GM06990 (cell line): Measurements from ENCODE around the gene CDA.
A peak's percentile ranks its signal among the peaks of the same experiment; 100 is the strongest.

Experiments
- DNase-seq: peaks from one replicate; pipeline ENCODE4 v3.0.0-alpha.2; 2011; ENCODE audit not compliant: insufficient read length; ENCODE audit errors: extremely low read depth
- H3K27me3 ChIP-seq: replicated peaks from 2 replicates; pipeline ENCODE4 v1.6.0; 2011; ENCODE audit warnings: low read length; ENCODE audit not compliant: control insufficient read depth, insufficient read depth
- H3K36me3 ChIP-seq: 2 replicates; pipeline ENCODE4 v1.5.1; 2011; ENCODE audit warnings: low read length; ENCODE audit not compliant: control insufficient read depth, insufficient read depth
- H3K4me3 ChIP-seq: replicated peaks from 2 replicates; pipeline ENCODE4 v1.5.1; 2011; ENCODE audit warnings: low read depth, mild to moderate bottlenecking, control low read depth, low read length
- TF ChIP-seq, protein P1 (sequence below): IDR thresholded peaks from 2 replicates; pipeline ENCODE4 v1.5.1; 2011; ENCODE audit warnings: low read length, control low read depth, mild to moderate bottlenecking, inconsistent platforms; ENCODE audit not compliant: insufficient read depth, poor library complexity, severe bottlenecking

The CDA gene

GRCh38 chr1:20612221-20612746 is 23.4 kb downstream of the CDA start:
- DNase-seq = no peak
- Histone ChIP-seq H3K36me3 (no peaks in the 10 kb centered on the region), H3K27me3 (no peaks in the 10 kb centered on the region), H3K4me3 (no peak overlapping the region)
- TF ChIP-seq, protein P1, sequence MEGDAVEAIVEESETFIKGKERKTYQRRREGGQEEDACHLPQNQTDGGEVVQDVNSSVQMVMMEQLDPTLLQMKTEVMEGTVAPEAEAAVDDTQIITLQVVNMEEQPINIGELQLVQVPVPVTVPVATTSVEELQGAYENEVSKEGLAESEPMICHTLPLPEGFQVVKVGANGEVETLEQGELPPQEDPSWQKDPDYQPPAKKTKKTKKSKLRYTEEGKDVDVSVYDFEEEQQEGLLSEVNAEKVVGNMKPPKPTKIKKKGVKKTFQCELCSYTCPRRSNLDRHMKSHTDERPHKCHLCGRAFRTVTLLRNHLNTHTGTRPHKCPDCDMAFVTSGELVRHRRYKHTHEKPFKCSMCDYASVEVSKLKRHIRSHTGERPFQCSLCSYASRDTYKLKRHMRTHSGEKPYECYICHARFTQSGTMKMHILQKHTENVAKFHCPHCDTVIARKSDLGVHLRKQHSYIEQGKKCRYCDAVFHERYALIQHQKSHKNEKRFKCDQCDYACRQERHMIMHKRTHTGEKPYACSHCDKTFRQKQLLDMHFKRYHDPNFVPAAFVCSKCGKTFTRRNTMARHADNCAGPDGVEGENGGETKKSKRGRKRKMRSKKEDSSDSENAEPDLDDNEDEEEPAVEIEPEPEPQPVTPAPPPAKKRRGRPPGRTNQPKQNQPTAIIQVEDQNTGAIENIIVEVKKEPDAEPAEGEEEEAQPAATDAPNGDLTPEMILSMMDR = no peak

GRCh38 chr1:20614131-20614579 is 25.3 kb downstream of the CDA start:
- DNase-seq = no peak
- TF ChIP-seq, protein P1 = no peak
- Histone ChIP-seq H3K27me3 (no peaks in the 10 kb centered on the region), H3K36me3 (no peaks in the 10 kb centered on the region), H3K4me3 (no peak overlapping the region)

GRCh38 chr1:20615946-20616846 is 27.3 kb downstream of the CDA start:
- no peak overlapping the region for H3K4me3 ChIP-seq
- no peaks in the 10 kb centered on the region for H3K36me3 ChIP-seq
- TF ChIP-seq, protein P1 = no peak
- DNase-seq = peak; percentile 20
- H3K27me3 ChIP-seq = no peaks in the 10 kb centered on the region

DNA sequence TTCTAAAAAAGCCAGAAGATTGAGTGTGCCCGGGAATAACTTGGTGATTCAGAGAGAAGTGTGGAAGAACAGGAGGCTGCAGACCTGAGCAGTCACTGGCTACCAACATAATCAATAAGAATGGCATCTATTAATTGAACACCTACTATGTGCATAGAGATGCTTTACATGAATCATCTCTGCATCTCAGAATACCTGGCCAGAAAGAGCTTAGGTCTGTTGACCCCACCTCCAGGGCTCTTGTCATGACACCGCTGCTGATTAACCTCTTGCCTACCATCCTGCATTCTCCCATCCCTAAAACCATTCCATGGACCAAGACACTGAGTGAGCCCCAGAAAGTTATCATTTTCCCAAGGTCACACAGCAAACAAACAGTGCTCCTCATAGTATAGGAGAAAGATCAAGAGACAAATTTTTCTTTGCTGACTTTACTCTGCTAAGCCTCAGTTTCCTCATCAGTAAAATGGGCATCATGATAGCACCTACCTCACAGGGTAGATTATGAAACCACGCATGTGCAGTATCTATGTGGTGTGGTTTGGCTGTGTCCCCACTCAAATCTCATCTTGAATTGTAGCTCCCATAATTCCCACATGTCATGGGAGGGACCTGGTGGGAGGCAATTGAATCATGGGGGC is 28.1 kb downstream of the CDA start:
- H3K36me3 ChIP-seq = no peaks in the 10 kb centered on the region
- no peaks in the 10 kb centered on the region for H3K27me3 ChIP-seq
- TF ChIP-seq, protein P1 = no peak
- no peak for DNase-seq
- no peak overlapping the region for H3K4me3 ChIP-seq

GRCh38 chr1:20618550-20618949 is 29.7 kb downstream of the CDA start:
- H3K36me3 ChIP-seq = no peaks in the 10 kb centered on the region
- H3K4me3 ChIP-seq = no peak overlapping the region
- TF ChIP-seq, protein P1 = no peak
- H3K27me3 ChIP-seq = no peaks in the 10 kb centered on the region
- no peak for DNase-seq
